SIG-M5 treated with dmso at 0.1 percent for 504 hours (cell line): ENCODE data around the gene TRPM5.

Source experiments
- DNase-seq: peaks from one replicate; lab custom pipeline; 2025; ENCODE audit not compliant: unreplicated experiment; lab: John Stamatoyannopoulos, UW

Gene TRPM5

GRCh38 chr11:2406878-2407410 is 37.4 kb downstream of the TRPM5 start:
- no peak for DNase-seq

- DNase-seq = no peak
Observed at GRCh38 chr11:2406451-2406850, 37.9 kb downstream of the TRPM5 start.

- DNase-seq = no peak
Observed at GRCh38 chr11:2404735-2405196, 39.5 kb downstream of the TRPM5 start.

- DNase-seq = no peak
Observed at GRCh38 chr11:2402890-2403645, 41.2 kb downstream of the TRPM5 start.

- DNase-seq = no peak
Observed at GRCh38 chr11:2402106-2402505, 42.2 kb downstream of the TRPM5 start.

- DNase-seq = no peak
Observed at GRCh38 chr11:2401436-2401984, 42.8 kb downstream of the TRPM5 start.

GRCh38 chr11:2400762-2401435 is 43.4 kb downstream of the TRPM5 start:
- DNase-seq = no peak

GRCh38 chr11:2400069-2400761 is 44.1 kb downstream of the TRPM5 start, which contains the start of gene TSSC4:
Gene TSSC4, plus strand, starts transcription at chr11:2400750. Its CDS starts 1,884 bp downstream, at chr11:2402634.
- DNase-seq = peak; percentile 99

GRCh38 chr11:2399488-2400068 is 44.7 kb downstream of the TRPM5 start:
- DNase-seq = no peak

GRCh38 chr11:2398664-2399355 is 45.5 kb downstream of the TRPM5 start:
- no peak for DNase-seq

- no peak for DNase-seq
Observed at GRCh38 chr11:2397005-2397404, 47.3 kb downstream of the TRPM5 start.

GRCh38 chr11:2396471-2396870 is 47.8 kb downstream of the TRPM5 start:
- DNase-seq = no peak

GRCh38 chr11:2395856-2396255 is 48.5 kb downstream of the TRPM5 start:
- DNase-seq = no peak

- DNase-seq = no peak
Observed at GRCh38 chr11:2395211-2395730, 49.0 kb downstream of the TRPM5 start.

- no peak for DNase-seq
Observed at GRCh38 chr11:2394818-2395105, 49.6 kb downstream of the TRPM5 start.
